SK-N-MC (cell line): ENCODE data around the gene RIOX2.

Experiments used
- EZH2 ChIP-seq: fragments of 200-600 bp; sonication (generic); IDR thresholded peaks from one replicate; pipeline ENCODE4 v1.6.1; 2017; ENCODE audit warnings: antibody characterized with exemption
- POLR2AphosphoS5 ChIP-seq: IDR thresholded peaks from 2 replicates; pipeline ENCODE4 v1.6.1; 2012; ENCODE audit warnings: mild to moderate bottlenecking, low read depth, low read length, borderline replicate concordance

DNA sequence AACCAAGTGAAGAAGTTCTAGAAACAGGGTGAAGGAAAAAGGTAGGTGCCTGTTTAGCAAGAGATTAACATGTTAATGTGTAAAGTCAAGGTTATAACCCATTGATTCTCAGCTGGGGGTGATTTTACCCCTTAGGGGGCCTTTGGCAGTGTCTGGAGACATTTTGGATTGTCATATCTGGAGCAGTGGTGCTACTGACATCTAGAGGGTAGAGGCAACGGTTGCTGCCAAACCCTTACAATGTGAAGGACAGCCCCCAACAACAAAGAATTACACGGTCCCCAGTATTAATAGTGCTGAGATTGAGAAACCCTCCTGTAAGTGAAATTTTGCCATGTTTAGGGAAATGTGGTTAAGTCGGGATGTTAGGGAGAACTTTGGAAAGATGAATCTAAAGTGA, 75.7 kb downstream of the RIOX2 start:
- TF ChIP-seq EZH2 = no peak
- TF ChIP-seq POLR2AphosphoS5 = no peak
